GM23338 (cell line): Measurements from ENCODE around the gene GAPT. TPM values are rescaled to one million over a fixed set of nuclear protein-coding genes. Genes with fewer than 3 reads are reported as not detected.

ENCODE experiments used
- ATAC-seq: fragments of 200-7000 bp; cut with Tn5 transposase; 3 replicates; pipeline ENCODE4 v1.9.1; 2020
- DNase-seq: peaks from one replicate; pipeline ENCODE4 v3.0.0-alpha.2; 2015; ENCODE audit warnings: low spot score
- H2AFZ ChIP-seq: fragments of 200-600 bp; sonication (generic); 2 replicates; pipeline ENCODE4 v1.8.0; 2016; ENCODE audit warnings: antibody characterized with exemption, mild to moderate bottlenecking, moderate library complexity
- H3F3A ChIP-seq: fragments of 200-600 bp; sonication (generic); replicated peaks from 2 replicates; pipeline ENCODE4 v1.8.0; 2017; ENCODE audit warnings: antibody characterized with exemption, mixed run types, low read depth
- H3K27ac ChIP-seq: fragments of 200-600 bp; sonication (generic); 2 replicates; pipeline ENCODE4 v1.6.1; 2016; ENCODE audit warnings: low read depth
- H3K27me3 ChIP-seq: fragments of 200-600 bp; sonication (generic); 2 replicates; pipeline ENCODE4 v1.8.0; 2016; ENCODE audit warnings: mild to moderate bottlenecking, mixed run types, moderate library complexity; ENCODE audit not compliant: insufficient read depth
- H3K36me3 ChIP-seq: fragments of 200-600 bp; sonication (generic); 2 replicates; pipeline ENCODE4 v1.8.0; 2016; ENCODE audit warnings: mild to moderate bottlenecking; ENCODE audit not compliant: insufficient read depth
- H3K4me1 ChIP-seq: fragments of 200-600 bp; sonication (generic); 2 replicates; pipeline ENCODE4 v1.8.0; 2016; ENCODE audit warnings: mild to moderate bottlenecking, moderate library complexity; ENCODE audit not compliant: insufficient read depth
- H3K4me2 ChIP-seq: fragments of 200-600 bp; sonication (generic); 2 replicates; pipeline ENCODE4 v1.7.1; 2017; ENCODE audit warnings: mixed run types
- H3K4me3 ChIP-seq: fragments of 200-600 bp; sonication (generic); 2 replicates; pipeline ENCODE4 v1.6.1; 2016; ENCODE audit warnings: mixed run types
- H3K79me2 ChIP-seq: fragments of 200-600 bp; sonication (generic); replicated peaks from 2 replicates; pipeline ENCODE4 v1.8.0; 2017; ENCODE audit warnings: mild to moderate bottlenecking; ENCODE audit not compliant: insufficient read depth
- H3K9me2 ChIP-seq: fragments of 200-600 bp; sonication (generic); 2 replicates; pipeline ENCODE4 v1.8.0; 2017; ENCODE audit not compliant: insufficient read depth
- H4K20me1 ChIP-seq: fragments of 200-600 bp; sonication (generic); replicated peaks from 2 replicates; pipeline ENCODE4 v1.8.0; 2017; ENCODE audit warnings: mild to moderate bottlenecking; ENCODE audit not compliant: insufficient read depth
- H3K27ac Mint-ChIP-seq: 2 replicates; pipeline ENCODE4 v1.8.0; 2020; ENCODE audit warnings: inconsistent platforms, mild to moderate bottlenecking, moderate library complexity, mixed read lengths
- H3K27me3 Mint-ChIP-seq: 3 replicates; pipeline ENCODE4 v1.8.0; 2022; ENCODE audit warnings: low read depth, mild to moderate bottlenecking, moderate library complexity, mixed read lengths, inconsistent platforms; ENCODE audit not compliant: insufficient read depth, poor library complexity
- H3K36me3 Mint-ChIP-seq: 3 replicates; pipeline ENCODE4 v1.8.0; 2021; ENCODE audit warnings: low read depth, mild to moderate bottlenecking, inconsistent platforms, moderate library complexity, mixed read lengths
- H3K4me1 Mint-ChIP-seq: 3 replicates; pipeline ENCODE4 v1.8.0; 2020; ENCODE audit warnings: mild to moderate bottlenecking, inconsistent platforms, mixed read lengths
- H3K4me3 Mint-ChIP-seq: 3 replicates; pipeline ENCODE4 v1.8.0; 2021; ENCODE audit warnings: moderate library complexity, mild to moderate bottlenecking, inconsistent platforms, mixed read lengths
- H3K9me3 Mint-ChIP-seq: 3 replicates; pipeline ENCODE4 v1.8.0; 2020; ENCODE audit warnings: moderate library complexity, mild to moderate bottlenecking, inconsistent platforms, mixed read lengths
- JUNB ChIP-seq: IDR thresholded peaks from one replicate; pipeline ENCODE4 v1.6.1; 2016; ENCODE audit warnings: antibody characterized with exemption; ENCODE audit not compliant: unreplicated experiment
- NANOG ChIP-seq: IDR thresholded peaks from 2 replicates; pipeline ENCODE4 v1.6.1; 2016; ENCODE audit warnings: antibody characterized with exemption, borderline replicate concordance
- POLR2AphosphoS5 ChIP-seq: IDR thresholded peaks from 2 replicates; pipeline ENCODE4 v1.6.1; 2016; ENCODE audit warnings: antibody characterized with exemption, low read depth
- STAT1 ChIP-seq: IDR thresholded peaks from one replicate; pipeline ENCODE4 v1.6.1; 2016; ENCODE audit warnings: antibody characterized with exemption; ENCODE audit not compliant: unreplicated experiment
- ZNF331 ChIP-seq: fragments of 250-450 bp; sonication (Bioruptor Pico); IDR thresholded peaks from 2 replicates; pipeline ENCODE4 v1.5.0; 2020; ENCODE audit warnings: low read depth, mild to moderate bottlenecking, moderate library complexity
- polyA plus RNA-seq: library from polyadenylated mRNA; unstranded; fragments of >200 nt; fragmentation: Nextera tagmentation; extraction: Ambion mirVana; gene quantifications from 2 replicates; pipeline ENCODE4 v1.2.1, GENCODE V29; 2016
- total RNA-seq: library from RNA; depleted of rRNA; stranded (reverse); fragments of >200 nt; shearing (Covaris generic); gene quantifications from 2 replicates; pipeline ENCODE4 v1.2.3, GENCODE V29; 2014
- TF ChIP-seq, protein P1 (sequence below): IDR thresholded peaks from one replicate; pipeline ENCODE4 v1.6.1; 2018; ENCODE audit warnings: antibody characterized with exemption; ENCODE audit not compliant: unreplicated experiment
- TF ChIP-seq, protein P2 (sequence below): fragments of 250-450 bp; sonication (Bioruptor Pico); IDR thresholded peaks from 2 replicates; pipeline ENCODE4 v1.5.0; 2020; ENCODE audit warnings: mild to moderate bottlenecking, moderate library complexity
- TF ChIP-seq, protein P3 (sequence below): IDR thresholded peaks from 2 replicates; pipeline ENCODE4 v1.6.1; 2016; ENCODE audit warnings: antibody characterized with exemption

The GAPT gene
- total and polyA plus RNA-seq, 2 experiments from 2014 or later, result not detected

DNA sequence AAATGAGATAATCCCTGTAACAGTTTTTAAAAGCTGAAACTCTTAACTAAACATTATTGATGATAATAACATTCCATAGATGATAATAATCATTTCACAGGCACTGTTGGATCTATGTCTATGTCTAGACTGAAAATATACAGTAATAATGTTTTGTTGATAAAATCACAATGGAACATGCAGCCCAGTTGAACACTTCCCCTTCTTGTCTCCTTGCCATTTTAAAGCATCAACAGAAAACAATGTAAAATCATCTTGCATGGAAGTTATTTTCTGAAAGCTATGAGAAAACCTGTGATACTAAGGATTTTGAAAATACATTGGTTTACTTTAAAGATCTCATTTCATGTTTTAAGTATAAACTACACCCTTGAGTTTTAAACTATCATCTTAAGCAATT is 1.9 kb downstream of the GAPT start:
- Histone ChIP-seq H3K9me2 (no peaks in the 10 kb centered on the region), H3K4me1 (peaks cover 9% of the 10 kb centered on the region), H3K79me2 (no peaks in the 10 kb centered on the region), H3K36me3 (no peaks in the 10 kb centered on the region), H3K27ac (no peak overlapping the region), H4K20me1 (no peaks in the 10 kb centered on the region), H2AFZ (no peak overlapping the region), H3K27me3 (no peaks in the 10 kb centered on the region), H3K4me3 (no peak overlapping the region), H3F3A (no peaks in the 10 kb centered on the region), H3K4me2 (no peak overlapping the region)
- Mint-ChIP-seq H3K9me3 (no peaks in the 10 kb centered on the region), H3K4me1 (peaks cover 15% of the 10 kb centered on the region), H3K36me3 (no peaks in the 10 kb centered on the region), H3K4me3 (no peak overlapping the region), H3K27ac (no peak overlapping the region), H3K27me3 (peaks cover 1% of the 10 kb centered on the region)
- no peak for DNase-seq
- no peak for ATAC-seq
- TF ChIP-seq, protein P1, sequence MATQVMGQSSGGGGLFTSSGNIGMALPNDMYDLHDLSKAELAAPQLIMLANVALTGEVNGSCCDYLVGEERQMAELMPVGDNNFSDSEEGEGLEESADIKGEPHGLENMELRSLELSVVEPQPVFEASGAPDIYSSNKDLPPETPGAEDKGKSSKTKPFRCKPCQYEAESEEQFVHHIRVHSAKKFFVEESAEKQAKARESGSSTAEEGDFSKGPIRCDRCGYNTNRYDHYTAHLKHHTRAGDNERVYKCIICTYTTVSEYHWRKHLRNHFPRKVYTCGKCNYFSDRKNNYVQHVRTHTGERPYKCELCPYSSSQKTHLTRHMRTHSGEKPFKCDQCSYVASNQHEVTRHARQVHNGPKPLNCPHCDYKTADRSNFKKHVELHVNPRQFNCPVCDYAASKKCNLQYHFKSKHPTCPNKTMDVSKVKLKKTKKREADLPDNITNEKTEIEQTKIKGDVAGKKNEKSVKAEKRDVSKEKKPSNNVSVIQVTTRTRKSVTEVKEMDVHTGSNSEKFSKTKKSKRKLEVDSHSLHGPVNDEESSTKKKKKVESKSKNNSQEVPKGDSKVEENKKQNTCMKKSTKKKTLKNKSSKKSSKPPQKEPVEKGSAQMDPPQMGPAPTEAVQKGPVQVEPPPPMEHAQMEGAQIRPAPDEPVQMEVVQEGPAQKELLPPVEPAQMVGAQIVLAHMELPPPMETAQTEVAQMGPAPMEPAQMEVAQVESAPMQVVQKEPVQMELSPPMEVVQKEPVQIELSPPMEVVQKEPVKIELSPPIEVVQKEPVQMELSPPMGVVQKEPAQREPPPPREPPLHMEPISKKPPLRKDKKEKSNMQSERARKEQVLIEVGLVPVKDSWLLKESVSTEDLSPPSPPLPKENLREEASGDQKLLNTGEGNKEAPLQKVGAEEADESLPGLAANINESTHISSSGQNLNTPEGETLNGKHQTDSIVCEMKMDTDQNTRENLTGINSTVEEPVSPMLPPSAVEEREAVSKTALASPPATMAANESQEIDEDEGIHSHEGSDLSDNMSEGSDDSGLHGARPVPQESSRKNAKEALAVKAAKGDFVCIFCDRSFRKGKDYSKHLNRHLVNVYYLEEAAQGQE, result no peak
- TF ChIP-seq ZNF331 (CRISPR knock-in tag), result no peak
- TF ChIP-seq, protein P2, sequence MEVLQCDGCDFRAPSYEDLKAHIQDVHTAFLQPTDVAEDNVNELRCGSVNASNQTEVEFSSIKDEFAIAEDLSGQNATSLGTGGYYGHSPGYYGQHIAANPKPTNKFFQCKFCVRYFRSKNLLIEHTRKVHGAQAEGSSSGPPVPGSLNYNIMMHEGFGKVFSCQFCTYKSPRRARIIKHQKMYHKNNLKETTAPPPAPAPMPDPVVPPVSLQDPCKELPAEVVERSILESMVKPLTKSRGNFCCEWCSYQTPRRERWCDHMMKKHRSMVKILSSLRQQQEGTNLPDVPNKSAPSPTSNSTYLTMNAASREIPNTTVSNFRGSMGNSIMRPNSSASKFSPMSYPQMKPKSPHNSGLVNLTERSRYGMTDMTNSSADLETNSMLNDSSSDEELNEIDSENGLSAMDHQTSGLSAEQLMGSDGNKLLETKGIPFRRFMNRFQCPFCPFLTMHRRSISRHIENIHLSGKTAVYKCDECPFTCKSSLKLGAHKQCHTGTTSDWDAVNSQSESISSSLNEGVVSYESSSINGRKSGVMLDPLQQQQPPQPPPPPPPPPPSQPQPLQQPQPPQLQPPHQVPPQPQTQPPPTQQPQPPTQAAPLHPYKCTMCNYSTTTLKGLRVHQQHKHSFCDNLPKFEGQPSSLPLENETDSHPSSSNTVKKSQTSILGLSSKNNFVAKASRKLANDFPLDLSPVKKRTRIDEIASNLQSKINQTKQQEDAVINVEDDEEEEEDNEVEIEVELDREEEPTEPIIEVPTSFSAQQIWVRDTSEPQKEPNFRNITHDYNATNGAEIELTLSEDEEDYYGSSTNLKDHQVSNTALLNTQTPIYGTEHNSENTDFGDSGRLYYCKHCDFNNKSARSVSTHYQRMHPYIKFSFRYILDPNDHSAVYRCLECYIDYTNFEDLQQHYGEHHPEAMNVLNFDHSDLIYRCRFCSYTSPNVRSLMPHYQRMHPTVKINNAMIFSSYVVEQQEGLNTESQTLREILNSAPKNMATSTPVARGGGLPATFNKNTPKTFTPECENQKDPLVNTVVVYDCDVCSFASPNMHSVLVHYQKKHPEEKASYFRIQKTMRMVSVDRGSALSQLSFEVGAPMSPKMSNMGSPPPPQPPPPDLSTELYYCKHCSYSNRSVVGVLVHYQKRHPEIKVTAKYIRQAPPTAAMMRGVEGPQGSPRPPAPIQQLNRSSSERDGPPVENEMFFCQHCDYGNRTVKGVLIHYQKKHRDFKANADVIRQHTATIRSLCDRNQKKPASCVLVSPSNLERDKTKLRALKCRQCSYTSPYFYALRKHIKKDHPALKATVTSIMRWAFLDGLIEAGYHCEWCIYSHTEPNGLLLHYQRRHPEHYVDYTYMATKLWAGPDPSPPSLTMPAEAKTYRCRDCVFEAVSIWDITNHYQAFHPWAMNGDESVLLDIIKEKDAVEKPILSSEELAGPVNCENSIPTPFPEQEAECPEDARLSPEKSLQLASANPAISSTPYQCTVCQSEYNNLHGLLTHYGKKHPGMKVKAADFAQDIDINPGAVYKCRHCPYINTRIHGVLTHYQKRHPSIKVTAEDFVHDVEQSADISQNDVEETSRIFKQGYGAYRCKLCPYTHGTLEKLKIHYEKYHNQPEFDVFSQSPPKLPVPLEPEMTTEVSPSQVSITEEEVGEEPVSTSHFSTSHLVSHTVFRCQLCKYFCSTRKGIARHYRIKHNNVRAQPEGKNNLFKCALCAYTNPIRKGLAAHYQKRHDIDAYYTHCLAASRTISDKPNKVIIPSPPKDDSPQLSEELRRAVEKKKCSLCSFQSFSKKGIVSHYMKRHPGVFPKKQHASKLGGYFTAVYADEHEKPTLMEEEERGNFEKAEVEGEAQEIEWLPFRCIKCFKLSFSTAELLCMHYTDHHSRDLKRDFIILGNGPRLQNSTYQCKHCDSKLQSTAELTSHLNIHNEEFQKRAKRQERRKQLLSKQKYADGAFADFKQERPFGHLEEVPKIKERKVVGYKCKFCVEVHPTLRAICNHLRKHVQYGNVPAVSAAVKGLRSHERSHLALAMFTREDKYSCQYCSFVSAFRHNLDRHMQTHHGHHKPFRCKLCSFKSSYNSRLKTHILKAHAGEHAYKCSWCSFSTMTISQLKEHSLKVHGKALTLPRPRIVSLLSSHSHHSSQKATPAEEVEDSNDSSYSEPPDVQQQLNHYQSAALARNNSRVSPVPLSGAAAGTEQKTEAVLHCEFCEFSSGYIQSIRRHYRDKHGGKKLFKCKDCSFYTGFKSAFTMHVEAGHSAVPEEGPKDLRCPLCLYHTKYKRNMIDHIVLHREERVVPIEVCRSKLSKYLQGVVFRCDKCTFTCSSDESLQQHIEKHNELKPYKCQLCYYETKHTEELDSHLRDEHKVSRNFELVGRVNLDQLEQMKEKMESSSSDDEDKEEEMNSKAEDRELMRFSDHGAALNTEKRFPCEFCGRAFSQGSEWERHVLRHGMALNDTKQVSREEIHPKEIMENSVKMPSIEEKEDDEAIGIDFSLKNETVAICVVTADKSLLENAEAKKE (CRISPR knock-in tag), result no peak
- TF ChIP-seq STAT1, result no peak
- TF ChIP-seq, protein P3, sequence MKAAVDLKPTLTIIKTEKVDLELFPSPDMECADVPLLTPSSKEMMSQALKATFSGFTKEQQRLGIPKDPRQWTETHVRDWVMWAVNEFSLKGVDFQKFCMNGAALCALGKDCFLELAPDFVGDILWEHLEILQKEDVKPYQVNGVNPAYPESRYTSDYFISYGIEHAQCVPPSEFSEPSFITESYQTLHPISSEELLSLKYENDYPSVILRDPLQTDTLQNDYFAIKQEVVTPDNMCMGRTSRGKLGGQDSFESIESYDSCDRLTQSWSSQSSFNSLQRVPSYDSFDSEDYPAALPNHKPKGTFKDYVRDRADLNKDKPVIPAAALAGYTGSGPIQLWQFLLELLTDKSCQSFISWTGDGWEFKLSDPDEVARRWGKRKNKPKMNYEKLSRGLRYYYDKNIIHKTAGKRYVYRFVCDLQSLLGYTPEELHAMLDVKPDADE, result no peak
- no peak for TF ChIP-seq JUNB
- no peak for TF ChIP-seq POLR2AphosphoS5
- no peak for TF ChIP-seq NANOG
